ENCODE data around the gene PRKAR2A.

GRCh38 chr3:48789665-48790064 is 58.0 kb downstream of the PRKAR2A start:
- TF ChIP-seq NFXL1 (IDR thresholded peaks at IDR 0.05; ENCODE audit: borderline replicate concordance) (no peak), HCFC1 (IDR thresholded peaks at IDR 0.05; ENCODE audit: low read length) (no peak), POLR2A (IDR thresholded peaks at IDR 0.05; ENCODE audit: low read depth, low read length) (no peak), ZNF207 (IDR thresholded peaks at IDR 0.05; ENCODE audit: borderline replicate concordance) (no peak), CTCF (IDR thresholded peaks at IDR 0.05 in 2 of 3, conservative IDR thresholded peaks at IDR 0.05 in 1 of 3; ENCODE audit: control insufficient read depth in 2 of 3, extremely low read depth in 1 of 3, insufficient read depth in 1 of 3, low read depth in 3 of 3, low read length in 3 of 3) (no peak), MYC (IDR thresholded peaks at IDR 0.05; ENCODE audit: insufficient read depth, insufficient read length, insufficient replicate concordance, low read length, severe bottlenecking) (no peak), EP300 (IDR thresholded peaks at IDR 0.05; ENCODE audit: borderline replicate concordance in 1 of 2, control insufficient read depth in 1 of 2, low read depth in 2 of 2, low read length in 2 of 2) (no peak), RFX5 (IDR thresholded peaks at IDR 0.05; ENCODE audit: low read depth, low read length) (no peak)
- TF ChIP-seq, protein P1, sequence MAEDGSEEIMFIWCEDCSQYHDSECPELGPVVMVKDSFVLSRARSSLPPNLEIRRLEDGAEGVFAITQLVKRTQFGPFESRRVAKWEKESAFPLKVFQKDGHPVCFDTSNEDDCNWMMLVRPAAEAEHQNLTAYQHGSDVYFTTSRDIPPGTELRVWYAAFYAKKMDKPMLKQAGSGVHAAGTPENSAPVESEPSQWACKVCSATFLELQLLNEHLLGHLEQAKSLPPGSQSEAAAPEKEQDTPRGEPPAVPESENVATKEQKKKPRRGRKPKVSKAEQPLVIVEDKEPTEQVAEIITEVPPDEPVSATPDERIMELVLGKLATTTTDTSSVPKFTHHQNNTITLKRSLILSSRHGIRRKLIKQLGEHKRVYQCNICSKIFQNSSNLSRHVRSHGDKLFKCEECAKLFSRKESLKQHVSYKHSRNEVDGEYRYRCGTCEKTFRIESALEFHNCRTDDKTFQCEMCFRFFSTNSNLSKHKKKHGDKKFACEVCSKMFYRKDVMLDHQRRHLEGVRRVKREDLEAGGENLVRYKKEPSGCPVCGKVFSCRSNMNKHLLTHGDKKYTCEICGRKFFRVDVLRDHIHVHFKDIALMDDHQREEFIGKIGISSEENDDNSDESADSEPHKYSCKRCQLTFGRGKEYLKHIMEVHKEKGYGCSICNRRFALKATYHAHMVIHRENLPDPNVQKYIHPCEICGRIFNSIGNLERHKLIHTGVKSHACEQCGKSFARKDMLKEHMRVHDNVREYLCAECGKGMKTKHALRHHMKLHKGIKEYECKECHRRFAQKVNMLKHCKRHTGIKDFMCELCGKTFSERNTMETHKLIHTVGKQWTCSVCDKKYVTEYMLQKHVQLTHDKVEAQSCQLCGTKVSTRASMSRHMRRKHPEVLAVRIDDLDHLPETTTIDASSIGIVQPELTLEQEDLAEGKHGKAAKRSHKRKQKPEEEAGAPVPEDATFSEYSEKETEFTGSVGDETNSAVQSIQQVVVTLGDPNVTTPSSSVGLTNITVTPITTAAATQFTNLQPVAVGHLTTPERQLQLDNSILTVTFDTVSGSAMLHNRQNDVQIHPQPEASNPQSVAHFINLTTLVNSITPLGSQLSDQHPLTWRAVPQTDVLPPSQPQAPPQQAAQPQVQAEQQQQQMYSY (CRISPR knock-in tag; IDR thresholded peaks at IDR 0.05): no peak
